HUES48 (cell line): ENCODE results near the gene ZNF787.

Experiments used
- H3K27ac ChIP-seq: one replicate; pipeline ENCODE4 v1.7.0; 2013; ENCODE audit warnings: low read depth, low read length, inconsistent platforms
- H3K27me3 ChIP-seq: 2 replicates; pipeline ENCODE4 v1.6.1; 2013; ENCODE audit warnings: mild to moderate bottlenecking, low read length; ENCODE audit not compliant: control insufficient read depth, insufficient read depth
- H3K36me3 ChIP-seq: 2 replicates; pipeline ENCODE4 v1.6.1; 2013; ENCODE audit warnings: low read length; ENCODE audit not compliant: control insufficient read depth, insufficient read depth
- H3K4me1 ChIP-seq: 2 replicates; pipeline ENCODE4 v1.6.1; 2013; ENCODE audit warnings: mild to moderate bottlenecking, low read length; ENCODE audit not compliant: control insufficient read depth, insufficient read depth
- H3K4me3 ChIP-seq: 2 replicates; pipeline ENCODE4 v1.5.1; 2013; ENCODE audit warnings: mild to moderate bottlenecking, low read depth, low read length
- H3K9ac ChIP-seq: 2 replicates; pipeline ENCODE4 v1.6.1; 2013; ENCODE audit warnings: mild to moderate bottlenecking, low read depth, low read length, moderate library complexity
- H3K9me3 ChIP-seq: 2 replicates; pipeline ENCODE4 v1.6.1; 2013; ENCODE audit warnings: low read length; ENCODE audit not compliant: control insufficient read depth, insufficient read depth

Gene ZNF787

DNA sequence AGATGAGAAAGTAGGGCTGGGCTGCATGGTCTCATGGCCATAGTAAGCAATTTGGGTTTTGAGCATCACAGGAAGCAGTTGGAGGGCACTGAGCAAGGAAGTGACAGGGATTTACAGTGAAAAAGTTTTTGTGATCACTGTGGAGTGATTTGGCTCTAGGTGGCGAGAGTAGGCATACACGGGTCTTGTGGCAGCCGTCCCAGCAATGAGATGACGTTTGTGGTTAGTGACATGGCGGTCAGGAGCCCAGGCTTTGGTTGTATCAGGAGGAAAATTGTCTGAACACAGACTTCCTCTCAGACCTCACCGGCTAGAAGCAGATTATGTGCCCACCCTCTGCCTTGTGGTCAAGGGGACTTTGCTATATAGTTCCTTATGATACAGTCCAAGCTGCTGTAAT, 23.3 kb upstream of the ZNF787 start:
- Histone ChIP-seq H3K36me3 (peaks cover 23% of the 10 kb centered on the region), H3K4me1 (peaks cover 14% of the 10 kb centered on the region), H3K4me3 (no peak overlapping the region), H3K27me3 (no peaks in the 10 kb centered on the region), H3K9me3 (no peaks in the 10 kb centered on the region), H3K27ac (no peak overlapping the region), H3K9ac (no peak overlapping the region)

- Histone ChIP-seq H3K4me1 (peaks cover 14% of the 10 kb centered on the region), H3K9ac (no peak overlapping the region), H3K36me3 (peaks cover 15% of the 10 kb centered on the region), H3K9me3 (no peaks in the 10 kb centered on the region), H3K4me3 (no peak overlapping the region), H3K27me3 (no peaks in the 10 kb centered on the region), H3K27ac (no peak overlapping the region)
These were observed 21.9 kb upstream of the ZNF787 start for GRCh38 chr19:56142897-56143434.

GRCh38 chr19:56142087-56142787, 21.1 kb upstream of the ZNF787 start:
- Histone ChIP-seq H3K27ac (no peak overlapping the region), H3K9me3 (no peaks in the 10 kb centered on the region), H3K36me3 (peaks cover 8% of the 10 kb centered on the region), H3K9ac (peak overlapping the region; percentile 27; the same call in 1 of the 2 replicates), H3K4me1 (peaks cover 19% of the 10 kb centered on the region), H3K27me3 (no peaks in the 10 kb centered on the region), H3K4me3 (peak overlapping the region; percentile 64)

- Histone ChIP-seq H3K27ac (no peak overlapping the region), H3K9me3 (no peaks in the 10 kb centered on the region), H3K27me3 (no peaks in the 10 kb centered on the region), H3K36me3 (0 out of 2 replicates have a peak, but pooled peaks cover under 1% of the 10 kb centered on the region), H3K4me1 (peaks cover 24% of the 10 kb centered on the region), H3K9ac (peak overlapping the region; percentile 27; the same call in 1 of the 2 replicates), H3K4me3 (peak overlapping the region; percentile 64)
These were observed 20.4 kb upstream of the ZNF787 start for GRCh38 chr19:56141417-56141993.

DNA sequence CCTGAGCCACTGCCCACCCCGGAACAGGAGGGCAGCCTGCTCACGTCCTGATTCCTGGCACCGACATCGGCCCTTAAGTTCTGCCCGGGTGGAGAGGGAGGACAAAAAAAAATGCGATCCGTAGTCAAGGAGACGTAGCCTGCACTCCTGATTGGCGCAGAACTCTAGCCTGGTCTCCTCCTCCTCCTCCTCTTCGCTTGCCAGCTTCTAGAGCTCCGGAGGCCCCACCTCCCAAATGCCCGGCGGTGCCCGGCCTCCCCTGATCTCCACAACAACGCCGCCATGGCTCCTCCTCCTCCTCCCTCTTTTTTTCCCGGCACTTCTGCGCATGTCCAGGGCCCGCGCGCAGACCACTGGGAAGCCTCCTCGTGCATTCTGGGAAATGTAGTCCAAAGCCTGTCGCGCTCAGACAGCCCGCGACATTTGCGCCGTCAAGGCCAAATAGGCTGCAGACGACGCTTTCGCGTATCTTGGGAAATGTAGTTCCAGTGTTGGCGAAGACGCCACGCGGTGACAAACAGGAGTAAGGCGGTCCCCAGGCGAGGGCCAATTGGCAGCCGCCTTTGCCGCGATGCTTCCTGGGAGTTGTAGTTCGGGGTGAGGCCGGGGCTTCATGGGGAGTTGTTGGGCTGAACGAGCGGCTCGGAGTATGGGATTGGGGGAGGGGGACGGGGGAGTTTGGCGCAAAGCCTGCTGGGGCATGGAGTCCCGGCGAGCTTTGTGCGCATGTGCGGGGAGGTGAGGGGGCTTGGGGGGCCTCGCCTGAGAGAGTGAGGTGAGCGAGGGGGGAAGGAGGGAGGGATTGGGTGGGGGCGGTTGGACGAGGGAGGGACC, 19.7 kb upstream of the ZNF787 start, which contains the start of gene ZNF444:
ZNF444 (plus strand) TSS at position 705 of the 834 bp plus-strand sequence. CDS start 5,625 bp downstream, outside the sequence.
- H3K4me3 ChIP-seq: peak within 1 kb of the TSS; percentile 64

DNA sequence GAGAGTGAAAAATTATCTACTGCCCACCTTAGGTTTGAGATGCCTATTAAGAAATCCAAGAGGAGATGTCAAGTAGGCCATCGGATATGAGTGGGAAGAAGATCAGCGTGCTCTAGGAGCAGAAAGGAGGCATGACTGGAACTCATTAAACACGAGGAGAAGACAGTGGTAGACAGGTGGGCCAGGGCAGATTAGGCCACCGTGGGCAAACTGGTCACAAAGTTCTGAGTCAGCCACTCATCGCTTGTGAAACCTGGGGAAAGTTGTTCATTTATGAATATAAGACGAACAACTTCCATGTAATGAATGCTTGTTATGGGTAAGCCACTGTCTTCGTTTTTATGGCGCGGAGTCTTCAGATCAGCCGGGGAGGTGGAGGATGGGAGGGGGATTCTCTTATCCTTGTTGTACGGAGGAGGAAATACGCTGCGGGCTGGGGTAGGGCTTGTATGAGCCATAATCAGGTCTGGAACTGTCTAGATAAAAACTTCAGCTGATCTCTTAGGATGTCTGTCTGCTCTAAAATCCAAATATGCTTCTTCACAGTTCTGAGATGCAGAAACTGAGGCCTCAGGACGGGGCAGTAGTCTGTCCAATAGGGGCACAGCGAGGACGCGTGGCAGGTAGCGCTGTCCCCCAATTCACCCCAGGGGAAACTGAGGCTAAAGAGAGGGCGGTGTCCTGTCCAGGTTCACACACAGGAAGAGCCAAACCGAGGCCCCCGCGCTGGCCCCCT, 18.9 kb upstream of the ZNF787 start:
- peak overlapping the region; percentile 44 for H3K27ac ChIP-seq
- H3K4me1 ChIP-seq: peaks cover 35% of the 10 kb centered on the region
- no peaks in the 10 kb centered on the region for H3K9me3 ChIP-seq
- peak overlapping the region; percentile 64 for H3K4me3 ChIP-seq
- H3K27me3 ChIP-seq: no peaks in the 10 kb centered on the region
- no peaks in the 10 kb centered on the region for H3K36me3 ChIP-seq
- no peak overlapping the region for H3K9ac ChIP-seq

More for the DNA sequence above, 19.7 kb upstream of the ZNF787 start, which contains the start of gene ZNF444:
- no peaks in the 10 kb centered on the region for H3K27me3 ChIP-seq
- H3K9ac ChIP-seq: peak within 1 kb of the TSS; percentile 37
- H3K4me1 ChIP-seq: peaks cover 29% of the 10 kb centered on the region
- H3K36me3 ChIP-seq: no peaks in the 10 kb centered on the region
- peak within 1 kb of the TSS; percentile 84 for H3K27ac ChIP-seq
- no peaks in the 10 kb centered on the region for H3K9me3 ChIP-seq

- Histone ChIP-seq H3K27ac (no peak overlapping the region), H3K9ac (no peak overlapping the region), H3K4me1 (peaks cover 40% of the 10 kb centered on the region), H3K4me3 (no peak overlapping the region), H3K36me3 (no peaks in the 10 kb centered on the region), H3K9me3 (no peaks in the 10 kb centered on the region), H3K27me3 (no peaks in the 10 kb centered on the region)
These were observed 17.0 kb upstream of the ZNF787 start for GRCh38 chr19:56138069-56138468.

DNA sequence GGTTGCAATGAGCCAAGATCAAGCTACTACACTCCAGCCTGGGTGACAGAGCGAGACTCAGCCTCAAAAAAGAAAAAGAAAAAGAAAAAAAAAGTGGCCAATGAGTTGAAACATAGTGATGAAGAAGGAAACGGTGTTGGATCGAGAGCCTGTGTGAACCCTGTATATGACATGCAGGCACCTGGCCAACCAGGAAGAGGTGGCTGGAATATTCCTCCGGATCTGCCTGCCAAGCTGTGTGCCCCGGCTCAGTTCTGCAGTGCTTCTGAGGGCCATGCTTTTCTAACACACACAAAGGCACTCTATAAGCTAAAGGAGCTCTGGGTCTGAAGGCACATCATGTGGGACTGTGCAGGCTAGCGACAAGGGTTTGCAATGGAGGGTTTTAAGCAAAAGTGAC, 16.3 kb upstream of the ZNF787 start:
- Histone ChIP-seq H3K4me3 (no peak overlapping the region), H3K27ac (no peak overlapping the region), H3K9ac (no peak overlapping the region)

DNA sequence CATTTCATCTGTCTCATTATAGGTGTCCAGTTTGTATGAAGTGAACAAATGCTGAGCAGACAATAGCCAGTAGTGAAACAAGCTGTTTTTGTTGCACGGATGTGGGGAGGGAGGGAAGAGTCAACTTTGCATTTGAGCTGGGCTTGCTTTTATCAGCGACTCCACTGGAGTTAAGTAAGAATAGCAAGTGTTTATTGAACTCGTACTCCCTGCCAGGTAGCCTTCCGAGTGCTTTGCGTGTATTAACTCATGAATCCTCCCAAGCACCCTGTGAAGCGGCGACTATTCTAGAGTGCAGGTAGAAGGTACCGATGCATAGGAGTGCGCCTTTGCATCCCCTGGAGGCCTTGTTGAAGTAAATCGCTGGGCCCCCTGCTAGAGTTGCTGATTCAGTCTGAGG, 15.3 kb upstream of the ZNF787 start:
- peak overlapping the region; percentile 24; the same call in 1 of the 2 replicates for H3K4me3 ChIP-seq
- peak overlapping the region; percentile 85 for H3K27ac ChIP-seq
- peak overlapping the region; percentile 54; the same call in 1 of the 2 replicates for H3K9ac ChIP-seq
- no peaks in the 10 kb centered on the region for H3K36me3 ChIP-seq
- no peaks in the 10 kb centered on the region for H3K27me3 ChIP-seq
- H3K4me1 ChIP-seq: peaks cover 37% of the 10 kb centered on the region
- H3K9me3 ChIP-seq: no peaks in the 10 kb centered on the region

More for the DNA sequence above, 16.3 kb upstream of the ZNF787 start:
- Histone ChIP-seq H3K27me3 (no peaks in the 10 kb centered on the region), H3K9me3 (no peaks in the 10 kb centered on the region), H3K4me1 (peaks cover 41% of the 10 kb centered on the region), H3K36me3 (no peaks in the 10 kb centered on the region)

DNA sequence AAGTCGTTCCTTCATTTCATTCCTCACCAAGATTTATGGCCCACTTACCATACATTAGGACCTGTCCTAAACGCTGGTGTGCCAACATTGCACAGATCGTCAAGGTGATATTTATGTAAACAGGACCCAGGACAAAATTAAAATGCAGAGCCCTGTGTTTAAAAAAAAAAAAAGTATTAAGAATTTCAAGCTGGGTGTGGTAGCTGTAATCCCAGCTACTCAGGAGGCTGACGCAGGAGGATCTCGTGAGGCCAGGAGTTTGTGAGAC, 13.5 kb upstream of the ZNF787 start:
- Histone ChIP-seq H3K4me1 (peaks cover 31% of the 10 kb centered on the region), H3K4me3 (no peak overlapping the region), H3K9me3 (no peaks in the 10 kb centered on the region), H3K9ac (no peak overlapping the region), H3K27ac (no peak overlapping the region), H3K27me3 (no peaks in the 10 kb centered on the region), H3K36me3 (no peaks in the 10 kb centered on the region)
